K562 (cell line): ENCODE measurements around the gene DOK7.

Experiments used
- CTCF ChIP-seq, 3 experiments: IDR thresholded peaks in 2 of 3; conservative IDR thresholded peaks in 1 of 3; 2 replicates each; pipeline ENCODE4 v1.5.1; 2011 to 2012; ENCODE audit warnings: low read length in 3 of 3, mild to moderate bottlenecking in 3 of 3, control low read depth in 2 of 3, improper control_type of control experiment in 1 of 3, inconsistent platforms in 1 of 3, low read depth in 1 of 3, mixed read lengths in 1 of 3, moderate library complexity in 1 of 3; ENCODE audit not compliant: insufficient read depth in 2 of 3
- E2F1 ChIP-seq: sonication (generic); formaldehyde crosslinking; IDR thresholded peaks from 2 replicates; pipeline ENCODE4 v1.8.1; 2023; ENCODE audit warnings: mild to moderate bottlenecking, missing genetic modification reagents, moderate library complexity
- FOXA1 ChIP-seq: fragments of 450-650 bp; IDR thresholded peaks from 2 replicates; pipeline ENCODE4 v1.6.1; 2016; ENCODE audit warnings: mild to moderate bottlenecking, borderline replicate concordance
- KAT7 ChIP-seq: sonication (generic); formaldehyde crosslinking; IDR thresholded peaks from 2 replicates; pipeline ENCODE4 v1.8.0; 2022; ENCODE audit warnings: missing genetic modification reagents, mild to moderate bottlenecking, borderline replicate concordance
- KDM1A ChIP-seq, 2 experiments: fragments of 450-650 bp; IDR thresholded peaks; 2 replicates each; pipeline ENCODE4 v1.6.1; 2016; ENCODE audit warnings: mild to moderate bottlenecking in 2 of 2
- MEF2D ChIP-seq: conservative IDR thresholded peaks from 2 replicates; pipeline ENCODE4 v1.6.1; 2016; ENCODE audit warnings: low read depth, missing genetic modification characterization, missing compliant biosample characterization
- MTA3 ChIP-seq: fragments of 450-650 bp; formaldehyde crosslinking; IDR thresholded peaks from 2 replicates; pipeline ENCODE4 v1.6.1; 2017; ENCODE audit warnings: mild to moderate bottlenecking, borderline replicate concordance
- REST ChIP-seq, 2 experiments: fragments of 450-650 bp; formaldehyde crosslinking in 1 of 2; IDR thresholded peaks; 2 replicates each; pipeline versions ENCODE4 v1.4.0 to v1.6.1; 2014 to 2020; ENCODE audit warnings: mild to moderate bottlenecking in 2 of 2, borderline replicate concordance in 1 of 2, low read depth in 1 of 2
- ZFP91 ChIP-seq: sonication (generic); formaldehyde crosslinking; IDR thresholded peaks from 2 replicates; pipeline ENCODE4 v1.8.0; 2022; ENCODE audit warnings: mild to moderate bottlenecking, missing genetic modification reagents
- ZNF274 ChIP-seq: IDR thresholded peaks from 2 replicates; pipeline ENCODE4 v1.6.1; 2011; ENCODE audit warnings: low read depth, mild to moderate bottlenecking, low read length, moderate library complexity, borderline replicate concordance
- ZNF707 ChIP-seq: fragments of 250-450 bp; sonication (Bioruptor Pico); conservative IDR thresholded peaks from 2 replicates; pipeline ENCODE4 v1.8.0; 2022; ENCODE audit warnings: inconsistent platforms, mild to moderate bottlenecking, moderate library complexity

GRCh38 chr4:3493720-3494461, 30.8 kb downstream of the DOK7 start:
- TF ChIP-seq ZFP91 (CRISPR knock-in tag) (no peak), ZNF707 (no peak), REST (IDR thresholded peaks at IDR 0.05; ENCODE audit: borderline replicate concordance) (no peak), REST (CRISPR knock-in tag; IDR thresholded peaks at IDR 0.05; ENCODE audit: low read depth) (no peak), MTA3 (no peak), MEF2D (no peak), ZNF274 (no peak), CTCF (IDR thresholded peaks at IDR 0.05 in 2 of 3, conservative IDR thresholded peaks at IDR 0.05 in 1 of 3; ENCODE audit: insufficient read depth in 2 of 3, low read depth in 1 of 3, low read length in 3 of 3) (no peak), KDM1A (IDR thresholded peaks at IDR 0.05) (no peak), FOXA1 (no peak), E2F1 (no peak), KAT7 (CRISPR knock-in tag) (no peak)
